ENCODE measurements around the gene RAD18. TPM values are rescaled to one million over a fixed set of nuclear protein-coding genes. Genes with fewer than 3 reads are reported as not detected.

RAD18 gene, protein sequence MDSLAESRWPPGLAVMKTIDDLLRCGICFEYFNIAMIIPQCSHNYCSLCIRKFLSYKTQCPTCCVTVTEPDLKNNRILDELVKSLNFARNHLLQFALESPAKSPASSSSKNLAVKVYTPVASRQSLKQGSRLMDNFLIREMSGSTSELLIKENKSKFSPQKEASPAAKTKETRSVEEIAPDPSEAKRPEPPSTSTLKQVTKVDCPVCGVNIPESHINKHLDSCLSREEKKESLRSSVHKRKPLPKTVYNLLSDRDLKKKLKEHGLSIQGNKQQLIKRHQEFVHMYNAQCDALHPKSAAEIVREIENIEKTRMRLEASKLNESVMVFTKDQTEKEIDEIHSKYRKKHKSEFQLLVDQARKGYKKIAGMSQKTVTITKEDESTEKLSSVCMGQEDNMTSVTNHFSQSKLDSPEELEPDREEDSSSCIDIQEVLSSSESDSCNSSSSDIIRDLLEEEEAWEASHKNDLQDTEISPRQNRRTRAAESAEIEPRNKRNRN
- total RNA-seq: 1 to 10 TPM; 3.0 to 7.2 TPM

DNA sequence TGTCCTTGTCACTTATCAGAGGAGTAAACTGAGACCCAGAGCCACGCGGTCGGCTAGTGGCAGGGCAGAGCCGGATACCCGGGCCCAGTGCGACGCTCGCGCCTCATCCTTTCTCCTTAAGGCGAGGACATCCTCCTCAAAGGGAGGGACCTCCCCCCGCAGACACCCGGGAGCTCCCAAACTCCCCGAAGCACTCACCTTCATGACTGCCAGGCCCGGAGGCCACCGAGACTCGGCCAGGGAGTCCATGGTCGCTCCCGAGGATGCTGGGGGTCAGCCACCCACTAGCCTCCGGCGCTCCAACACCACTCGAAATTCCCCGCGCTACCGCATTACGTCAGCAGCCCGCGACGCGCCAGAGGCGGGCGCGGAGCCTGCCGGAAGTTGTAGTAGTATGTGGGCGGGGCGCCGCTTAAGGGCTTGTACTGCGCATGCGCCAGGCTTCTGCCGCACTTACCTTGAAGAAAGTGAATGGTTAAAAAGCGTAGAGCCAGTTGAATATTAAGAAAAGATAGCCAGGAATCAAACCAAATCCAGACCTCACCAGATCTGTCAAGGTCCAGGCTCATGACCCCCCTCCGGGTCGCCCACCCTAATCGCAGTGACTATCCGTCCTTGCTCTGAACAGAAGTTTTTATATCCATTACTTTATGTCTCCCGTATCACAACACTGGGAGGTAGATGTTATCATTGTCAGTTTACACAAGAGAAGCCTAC is at the start of gene RAD18:
Gene RAD18, minus strand, starts transcription at position 336 of the 717 bp plus-strand sequence. Its CDS starts 87 bp downstream, at position 249.
- Histone ChIP-seq H3K4me3 (peak within 1 kb of the TSS; percentile 86), H3K27ac (peak within 1 kb of the TSS; percentile 59 to 66), H3K9me3 (no peaks in the 10 kb centered on the region), H3K27me3 (replicated peaks; ENCODE audit: insufficient read depth) (no peaks in the 10 kb centered on the region), H3K4me1 (ENCODE audit: control insufficient read depth in 1 of 2, low read depth in 2 of 2) (peaks cover 8 to 13% of the 10 kb centered on the region in 2 donors), H3K36me3 (no peaks in the 10 kb centered on the region)
- TF ChIP-seq, protein P1, sequence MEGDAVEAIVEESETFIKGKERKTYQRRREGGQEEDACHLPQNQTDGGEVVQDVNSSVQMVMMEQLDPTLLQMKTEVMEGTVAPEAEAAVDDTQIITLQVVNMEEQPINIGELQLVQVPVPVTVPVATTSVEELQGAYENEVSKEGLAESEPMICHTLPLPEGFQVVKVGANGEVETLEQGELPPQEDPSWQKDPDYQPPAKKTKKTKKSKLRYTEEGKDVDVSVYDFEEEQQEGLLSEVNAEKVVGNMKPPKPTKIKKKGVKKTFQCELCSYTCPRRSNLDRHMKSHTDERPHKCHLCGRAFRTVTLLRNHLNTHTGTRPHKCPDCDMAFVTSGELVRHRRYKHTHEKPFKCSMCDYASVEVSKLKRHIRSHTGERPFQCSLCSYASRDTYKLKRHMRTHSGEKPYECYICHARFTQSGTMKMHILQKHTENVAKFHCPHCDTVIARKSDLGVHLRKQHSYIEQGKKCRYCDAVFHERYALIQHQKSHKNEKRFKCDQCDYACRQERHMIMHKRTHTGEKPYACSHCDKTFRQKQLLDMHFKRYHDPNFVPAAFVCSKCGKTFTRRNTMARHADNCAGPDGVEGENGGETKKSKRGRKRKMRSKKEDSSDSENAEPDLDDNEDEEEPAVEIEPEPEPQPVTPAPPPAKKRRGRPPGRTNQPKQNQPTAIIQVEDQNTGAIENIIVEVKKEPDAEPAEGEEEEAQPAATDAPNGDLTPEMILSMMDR (IDR thresholded peaks at IDR 0.05): no peak
- peak; percentile 67 for DNase-seq (ENCODE audit: low spot score)
- ATAC-seq (ENCODE audit: insufficient number of reproducible peaks, low FRiP score, low read depth): peak; percentile 98

DNA sequence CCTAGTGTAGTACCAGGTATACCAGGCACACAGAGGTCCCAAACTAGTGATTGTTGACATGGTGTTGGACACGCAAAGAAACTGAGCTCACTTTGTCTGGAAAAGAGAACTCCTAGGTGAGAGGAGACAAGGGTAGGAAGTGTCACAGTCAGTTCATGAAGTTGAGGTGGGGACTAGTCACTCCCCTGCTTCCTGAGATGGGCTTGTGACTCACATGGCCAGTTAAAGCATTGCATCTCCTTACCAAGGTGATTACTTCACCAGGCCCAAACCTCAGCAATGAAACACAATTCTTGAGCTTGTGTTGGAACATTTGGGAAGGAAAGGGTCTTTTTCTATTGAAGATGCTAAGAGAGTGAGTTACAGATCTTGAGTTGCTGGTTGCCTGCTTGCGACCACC is 49.2 kb upstream of the RAD18 start:
- H3K36me3 ChIP-seq: no peaks in the 10 kb centered on the region
- no peaks in the 10 kb centered on the region for H3K27me3 ChIP-seq (replicated peaks; ENCODE audit: insufficient read depth)
- no peak overlapping the region for H3K4me3 ChIP-seq
- no peaks in the 10 kb centered on the region for H3K4me1 ChIP-seq (ENCODE audit: control insufficient read depth in 1 of 2, low read depth in 2 of 2)
- no peak for ATAC-seq (ENCODE audit: insufficient number of reproducible peaks, low FRiP score, low read depth)
- TF ChIP-seq, protein P1 (IDR thresholded peaks at IDR 0.05): no peak
- no peaks in the 10 kb centered on the region for H3K9me3 ChIP-seq
- H3K27ac ChIP-seq: no peak overlapping the region
- DNase-seq (ENCODE audit: low spot score): no peak

DNA sequence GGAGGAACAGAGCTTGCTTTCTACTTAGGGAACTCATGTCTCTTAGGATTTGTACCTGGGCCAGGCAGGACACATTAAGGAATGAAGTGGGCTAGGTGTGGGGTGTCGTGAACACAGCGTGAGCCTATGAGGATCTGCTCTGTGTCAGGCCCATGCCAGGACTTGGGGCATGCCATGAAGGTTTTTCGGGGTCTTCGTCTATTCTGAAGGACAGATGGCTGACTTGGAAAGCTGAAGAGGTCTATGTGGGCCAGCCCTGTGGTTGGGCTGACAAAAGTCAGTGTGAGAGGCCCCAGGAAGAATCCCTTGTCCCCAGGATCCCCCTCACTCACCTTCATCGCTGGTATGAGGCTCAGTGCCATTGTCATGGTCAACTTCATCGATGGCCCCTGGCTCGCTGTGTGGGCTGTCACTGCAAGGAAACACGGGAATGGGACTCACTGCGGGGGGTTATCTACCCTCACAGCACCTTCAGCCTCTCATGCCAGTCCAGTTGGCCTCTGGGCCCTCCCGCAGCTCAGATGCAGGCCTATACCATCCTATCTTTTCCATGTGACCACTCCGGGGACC is 46.8 kb upstream of the RAD18 start:
- Histone ChIP-seq H3K9me3 (no peaks in the 10 kb centered on the region), H3K27me3 (replicated peaks; ENCODE audit: insufficient read depth) (no peaks in the 10 kb centered on the region), H3K4me1 (ENCODE audit: control insufficient read depth in 1 of 2, low read depth in 2 of 2) (no peaks in the 10 kb centered on the region), H3K4me3 (no peak overlapping the region), H3K27ac (no peak overlapping the region), H3K36me3 (no peaks in the 10 kb centered on the region)
- ATAC-seq (ENCODE audit: insufficient number of reproducible peaks, low FRiP score, low read depth) (no peak), DNase-seq (ENCODE audit: low spot score) (no peak)
- TF ChIP-seq, protein P1 (IDR thresholded peaks at IDR 0.05): no peak

DNA sequence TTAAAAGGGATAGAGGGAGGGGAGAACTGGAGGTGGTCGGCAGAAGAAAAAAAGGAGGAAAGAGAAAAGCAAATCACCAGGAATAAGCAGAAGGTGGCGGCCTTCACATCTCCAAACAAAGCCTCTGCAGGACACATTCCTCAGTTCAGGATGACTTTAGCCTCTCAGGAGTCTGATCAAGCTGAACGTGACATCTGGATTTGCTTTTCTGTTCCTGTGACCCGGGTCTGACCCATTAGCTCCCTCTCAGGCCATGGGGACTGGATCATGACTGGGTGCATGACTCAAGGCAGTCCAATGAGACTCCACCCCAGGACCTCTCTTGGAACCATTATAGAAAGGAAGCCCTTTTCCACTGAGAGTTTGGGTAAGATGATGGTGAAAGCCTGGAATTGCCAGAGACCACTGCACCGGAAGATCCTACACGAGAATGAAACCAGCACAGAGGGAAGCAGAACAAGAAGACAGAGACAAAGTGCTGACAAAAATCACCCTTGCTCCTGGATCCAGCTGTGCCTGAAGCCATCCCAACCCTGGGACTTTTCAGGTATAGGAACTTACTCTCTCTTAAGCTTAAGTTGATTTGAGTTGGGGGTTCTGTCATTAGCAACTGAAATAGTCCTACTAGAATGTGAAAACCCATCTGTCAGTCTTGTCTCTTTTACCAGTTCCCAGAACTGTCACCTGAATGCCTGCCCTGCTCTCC is 45.4 kb upstream of the RAD18 start:
- H3K36me3 ChIP-seq: no peaks in the 10 kb centered on the region
- no peak for ATAC-seq (ENCODE audit: insufficient number of reproducible peaks, low FRiP score, low read depth)

More for the DNA sequence above, 45.4 kb upstream of the RAD18 start:
- Histone ChIP-seq H3K27me3 (replicated peaks; ENCODE audit: insufficient read depth) (no peaks in the 10 kb centered on the region), H3K4me1 (ENCODE audit: control insufficient read depth in 1 of 2, low read depth in 2 of 2) (no peaks in the 10 kb centered on the region), H3K4me3 (no peak overlapping the region), H3K27ac (no peak overlapping the region), H3K9me3 (no peaks in the 10 kb centered on the region)
- TF ChIP-seq, protein P1 (IDR thresholded peaks at IDR 0.05): no peak
- DNase-seq (ENCODE audit: low spot score): no peak
